Gastroesophageal sphincter (tissue), 3 donors: ENCODE measurements around the gene KIF5C.

Source experiments
- POLR2A ChIP-seq, 2 donors: fragments of 450-650 bp; IDR thresholded peaks; one replicate each; pipeline ENCODE4 v1.6.1; 2017; ENCODE audit warnings: antibody characterized with exemption in 2 of 2, mild to moderate bottlenecking in 2 of 2, moderate library complexity in 1 of 2
- TF ChIP-seq, protein P1 (sequence below), 4 experiments: fragments of 200-600 bp in 2 of 4; fragments of 450-650 bp in 2 of 4; sonication (generic) in 1 of 4; IDR thresholded peaks; one replicate each; pipeline ENCODE4 v1.5.1; 2017 to 2019; ENCODE audit warnings: antibody characterized with exemption in 4 of 4, mild to moderate bottlenecking in 2 of 4, moderate library complexity in 2 of 4

DNA sequence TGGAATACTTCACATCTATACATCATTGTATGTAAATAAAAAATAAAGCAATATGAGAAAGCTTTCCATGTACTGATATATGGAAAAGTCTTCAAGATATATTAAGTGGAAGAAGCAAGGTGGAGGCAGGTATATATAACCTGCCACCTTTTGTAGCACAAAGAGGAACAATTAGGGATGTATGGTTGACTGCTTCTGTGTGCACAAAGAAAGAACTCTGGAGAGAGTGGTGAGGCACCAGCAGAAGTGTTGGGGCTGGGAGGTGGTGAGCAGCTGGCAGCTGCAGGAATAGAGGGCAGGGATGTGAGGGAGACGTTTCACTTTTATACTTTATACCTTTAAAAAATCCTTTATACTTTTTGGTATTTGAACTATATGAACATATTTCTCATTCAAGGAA lies 26.1 kb downstream of the KIF5C start:
- TF ChIP-seq, protein P1, sequence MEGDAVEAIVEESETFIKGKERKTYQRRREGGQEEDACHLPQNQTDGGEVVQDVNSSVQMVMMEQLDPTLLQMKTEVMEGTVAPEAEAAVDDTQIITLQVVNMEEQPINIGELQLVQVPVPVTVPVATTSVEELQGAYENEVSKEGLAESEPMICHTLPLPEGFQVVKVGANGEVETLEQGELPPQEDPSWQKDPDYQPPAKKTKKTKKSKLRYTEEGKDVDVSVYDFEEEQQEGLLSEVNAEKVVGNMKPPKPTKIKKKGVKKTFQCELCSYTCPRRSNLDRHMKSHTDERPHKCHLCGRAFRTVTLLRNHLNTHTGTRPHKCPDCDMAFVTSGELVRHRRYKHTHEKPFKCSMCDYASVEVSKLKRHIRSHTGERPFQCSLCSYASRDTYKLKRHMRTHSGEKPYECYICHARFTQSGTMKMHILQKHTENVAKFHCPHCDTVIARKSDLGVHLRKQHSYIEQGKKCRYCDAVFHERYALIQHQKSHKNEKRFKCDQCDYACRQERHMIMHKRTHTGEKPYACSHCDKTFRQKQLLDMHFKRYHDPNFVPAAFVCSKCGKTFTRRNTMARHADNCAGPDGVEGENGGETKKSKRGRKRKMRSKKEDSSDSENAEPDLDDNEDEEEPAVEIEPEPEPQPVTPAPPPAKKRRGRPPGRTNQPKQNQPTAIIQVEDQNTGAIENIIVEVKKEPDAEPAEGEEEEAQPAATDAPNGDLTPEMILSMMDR (IDR thresholded peaks at IDR 0.05), result no peak
- TF ChIP-seq POLR2A (IDR thresholded peaks at IDR 0.05), result no peak
